Measurements from ENCODE around the gene FAM3D.

The FAM3D gene

DNA sequence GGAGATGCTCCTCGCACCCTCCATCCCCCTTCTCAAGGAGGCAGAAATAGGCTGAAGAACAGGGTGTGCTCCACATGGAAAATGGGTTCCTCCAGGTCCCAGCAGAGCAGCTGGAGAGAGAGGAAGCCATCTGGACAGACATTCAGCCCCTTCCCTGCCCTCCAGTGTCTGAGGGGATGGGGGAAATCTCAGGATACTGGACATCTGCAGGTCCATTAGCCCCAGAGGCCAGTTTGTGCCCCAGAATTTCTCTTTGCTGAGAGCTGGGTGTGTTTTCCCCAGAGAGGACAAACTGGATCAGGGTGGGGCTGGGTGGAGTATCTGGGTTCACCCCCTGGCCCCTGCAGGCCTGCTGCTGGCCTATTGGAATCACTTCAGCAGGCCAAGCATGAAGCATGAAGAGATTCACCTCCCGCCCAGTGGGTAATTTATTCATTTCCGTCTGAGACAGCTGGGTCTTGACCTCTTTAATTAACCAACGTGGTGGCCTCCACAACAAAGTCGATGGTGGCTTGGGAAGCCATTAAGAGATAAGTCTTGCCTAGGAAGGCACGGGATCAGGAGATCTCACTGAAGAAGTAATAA lies 4.6 kb downstream of the FAM3D start:
- no peak overlapping the region for H3K4me3 ChIP-seq (replicated peaks; ENCODE audit: insufficient read depth, low read length)
- DNase-seq (ENCODE audit: low read depth in 1 of 2, low spot score in 1 of 2) = no peak
- no peak overlapping the region for H3K27ac ChIP-seq (replicated peaks)
- no peaks in the 10 kb centered on the region for H3K27me3 ChIP-seq (ENCODE audit: insufficient read depth, poor library complexity, severe bottlenecking)
- TF ChIP-seq, protein P1, sequence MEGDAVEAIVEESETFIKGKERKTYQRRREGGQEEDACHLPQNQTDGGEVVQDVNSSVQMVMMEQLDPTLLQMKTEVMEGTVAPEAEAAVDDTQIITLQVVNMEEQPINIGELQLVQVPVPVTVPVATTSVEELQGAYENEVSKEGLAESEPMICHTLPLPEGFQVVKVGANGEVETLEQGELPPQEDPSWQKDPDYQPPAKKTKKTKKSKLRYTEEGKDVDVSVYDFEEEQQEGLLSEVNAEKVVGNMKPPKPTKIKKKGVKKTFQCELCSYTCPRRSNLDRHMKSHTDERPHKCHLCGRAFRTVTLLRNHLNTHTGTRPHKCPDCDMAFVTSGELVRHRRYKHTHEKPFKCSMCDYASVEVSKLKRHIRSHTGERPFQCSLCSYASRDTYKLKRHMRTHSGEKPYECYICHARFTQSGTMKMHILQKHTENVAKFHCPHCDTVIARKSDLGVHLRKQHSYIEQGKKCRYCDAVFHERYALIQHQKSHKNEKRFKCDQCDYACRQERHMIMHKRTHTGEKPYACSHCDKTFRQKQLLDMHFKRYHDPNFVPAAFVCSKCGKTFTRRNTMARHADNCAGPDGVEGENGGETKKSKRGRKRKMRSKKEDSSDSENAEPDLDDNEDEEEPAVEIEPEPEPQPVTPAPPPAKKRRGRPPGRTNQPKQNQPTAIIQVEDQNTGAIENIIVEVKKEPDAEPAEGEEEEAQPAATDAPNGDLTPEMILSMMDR (IDR thresholded peaks at IDR 0.05; ENCODE audit: insufficient read depth, low read length) = no peak
- TF ChIP-seq SPI1 (IDR thresholded peaks at IDR 0.05; ENCODE audit: borderline replicate concordance, low read depth) (no peak), GABPA (IDR thresholded peaks at IDR 0.05; ENCODE audit: low read depth) (no peak), REST (IDR thresholded peaks at IDR 0.05; ENCODE audit: insufficient replicate concordance, low read depth) (no peak), POLR2AphosphoS5 (IDR thresholded peaks at IDR 0.05; ENCODE audit: low read depth) (no peak)

GRCh38 chr3:58660998-58661397 lies 5.6 kb downstream of the FAM3D start:
- Histone ChIP-seq H3K4me3 (replicated peaks; ENCODE audit: insufficient read depth, low read length) (no peak overlapping the region), H3K27ac (replicated peaks) (no peak overlapping the region), H3K27me3 (ENCODE audit: insufficient read depth, poor library complexity, severe bottlenecking) (no peaks in the 10 kb centered on the region)
- TF ChIP-seq SPI1 (IDR thresholded peaks at IDR 0.05; ENCODE audit: borderline replicate concordance, low read depth) (no peak), POLR2AphosphoS5 (IDR thresholded peaks at IDR 0.05; ENCODE audit: low read depth) (no peak), REST (IDR thresholded peaks at IDR 0.05; ENCODE audit: insufficient replicate concordance, low read depth) (no peak), GABPA (IDR thresholded peaks at IDR 0.05; ENCODE audit: low read depth) (no peak)
- TF ChIP-seq, protein P1 (IDR thresholded peaks at IDR 0.05; ENCODE audit: insufficient read depth, low read length) = no peak
- no peak for DNase-seq (ENCODE audit: low read depth in 1 of 2, low spot score in 1 of 2)

- no peak for TF ChIP-seq GABPA (IDR thresholded peaks at IDR 0.05; ENCODE audit: low read depth)
- no peaks in the 10 kb centered on the region for H3K27me3 ChIP-seq (ENCODE audit: insufficient read depth, poor library complexity, severe bottlenecking)
- H3K4me3 ChIP-seq (replicated peaks; ENCODE audit: insufficient read depth, low read length) = no peak overlapping the region
- no peak for DNase-seq (ENCODE audit: low read depth in 1 of 2, low spot score in 1 of 2)
- H3K27ac ChIP-seq (replicated peaks) = no peak overlapping the region
These were observed 7.4 kb downstream of the FAM3D start for GRCh38 chr3:58659051-58659675.

DNA sequence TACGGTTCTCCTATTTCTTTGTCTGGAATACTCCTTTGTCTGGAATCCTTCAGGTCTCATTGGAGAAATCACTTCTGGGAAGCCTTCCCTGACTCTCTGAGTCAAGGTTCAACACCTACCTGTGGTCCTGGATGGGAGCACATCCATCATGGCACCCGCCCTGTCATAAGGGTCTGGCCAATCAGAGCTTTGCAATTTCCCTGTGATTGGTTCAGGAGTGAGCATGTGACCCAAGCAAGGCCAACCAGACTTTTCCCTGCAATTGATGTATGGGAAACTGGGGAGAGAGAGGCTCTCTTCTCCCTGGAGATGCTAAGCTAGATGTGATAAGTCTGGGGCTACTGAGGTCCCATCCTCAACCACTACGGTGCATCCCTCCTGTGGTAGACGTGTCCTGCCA lies 8.1 kb downstream of the FAM3D start:
- Histone ChIP-seq H3K27ac (replicated peaks) (no peak overlapping the region), H3K27me3 (ENCODE audit: insufficient read depth, poor library complexity, severe bottlenecking) (no peaks in the 10 kb centered on the region), H3K4me3 (replicated peaks; ENCODE audit: insufficient read depth, low read length) (no peak overlapping the region)
- TF ChIP-seq, protein P1 (IDR thresholded peaks at IDR 0.05; ENCODE audit: insufficient read depth, low read length) = no peak
- TF ChIP-seq REST (IDR thresholded peaks at IDR 0.05; ENCODE audit: insufficient replicate concordance, low read depth) (no peak), SPI1 (IDR thresholded peaks at IDR 0.05; ENCODE audit: borderline replicate concordance, low read depth) (no peak), POLR2AphosphoS5 (IDR thresholded peaks at IDR 0.05; ENCODE audit: low read depth) (no peak), GABPA (IDR thresholded peaks at IDR 0.05; ENCODE audit: low read depth) (no peak)
- DNase-seq (ENCODE audit: low read depth in 1 of 2, low spot score in 1 of 2) = no peak

Data from HL-60 (cell line).